Fibroblast of the aortic adventitia (primary cell): ENCODE measurements around the gene CLDN11. TPM values are rescaled to one million over a fixed set of nuclear protein-coding genes. Genes with fewer than 3 reads are reported as not detected.

ENCODE experiments used
- DNase-seq: peaks from one replicate; pipeline ENCODE4 v3.0.0-alpha.2; 2010; ENCODE audit warnings: low read depth
- H3K4me3 ChIP-seq: 2 replicates; pipeline ENCODE4 v1.5.1; 2011; ENCODE audit warnings: low read depth, mild to moderate bottlenecking, control low read depth, low read length, moderate library complexity
- total RNA-seq: library from RNA; depleted of rRNA; stranded (reverse); fragments of >200 nt; gene quantifications from 2 replicates; pipeline ENCODE4 v1.2.3, GENCODE V29; 2012; ENCODE audit warnings: low replicate concordance
- TF ChIP-seq, protein P1 (sequence below): IDR thresholded peaks from 2 replicates; pipeline ENCODE4 v1.5.1; 2011; ENCODE audit warnings: mild to moderate bottlenecking, low read length, control low read depth, inconsistent platforms; ENCODE audit not compliant: insufficient read depth

Gene CLDN11
- total RNA-seq, 1 donor, result 661 TPM

DNA sequence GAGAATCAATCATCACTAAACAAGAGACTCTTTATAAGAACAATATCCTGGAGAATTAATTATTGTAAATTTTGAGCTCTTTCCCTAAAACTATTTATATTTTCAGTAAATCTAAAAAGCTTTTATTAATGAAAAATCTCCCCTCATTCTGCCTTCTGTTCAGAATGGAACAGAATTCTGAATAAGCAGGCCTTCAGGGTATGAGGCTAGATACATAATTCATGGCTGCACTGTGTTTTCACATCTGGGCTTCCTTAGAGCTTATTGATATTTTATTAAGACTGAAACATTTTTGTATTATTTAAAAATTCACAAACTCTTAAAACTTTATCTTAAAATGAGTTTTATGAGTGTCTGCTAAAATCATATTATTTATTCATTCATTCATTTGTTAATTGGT, 24.8 kb downstream of the CLDN11 start:
- no peak overlapping the region for H3K4me3 ChIP-seq
- TF ChIP-seq, protein P1, sequence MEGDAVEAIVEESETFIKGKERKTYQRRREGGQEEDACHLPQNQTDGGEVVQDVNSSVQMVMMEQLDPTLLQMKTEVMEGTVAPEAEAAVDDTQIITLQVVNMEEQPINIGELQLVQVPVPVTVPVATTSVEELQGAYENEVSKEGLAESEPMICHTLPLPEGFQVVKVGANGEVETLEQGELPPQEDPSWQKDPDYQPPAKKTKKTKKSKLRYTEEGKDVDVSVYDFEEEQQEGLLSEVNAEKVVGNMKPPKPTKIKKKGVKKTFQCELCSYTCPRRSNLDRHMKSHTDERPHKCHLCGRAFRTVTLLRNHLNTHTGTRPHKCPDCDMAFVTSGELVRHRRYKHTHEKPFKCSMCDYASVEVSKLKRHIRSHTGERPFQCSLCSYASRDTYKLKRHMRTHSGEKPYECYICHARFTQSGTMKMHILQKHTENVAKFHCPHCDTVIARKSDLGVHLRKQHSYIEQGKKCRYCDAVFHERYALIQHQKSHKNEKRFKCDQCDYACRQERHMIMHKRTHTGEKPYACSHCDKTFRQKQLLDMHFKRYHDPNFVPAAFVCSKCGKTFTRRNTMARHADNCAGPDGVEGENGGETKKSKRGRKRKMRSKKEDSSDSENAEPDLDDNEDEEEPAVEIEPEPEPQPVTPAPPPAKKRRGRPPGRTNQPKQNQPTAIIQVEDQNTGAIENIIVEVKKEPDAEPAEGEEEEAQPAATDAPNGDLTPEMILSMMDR, result no peak
- DNase-seq, result no peak

- TF ChIP-seq, protein P1, result no peak
- H3K4me3 ChIP-seq, result no peak overlapping the region
- peak; percentile 51 for DNase-seq
Observed at GRCh38 chr3:170448584-170448983, 29.9 kb downstream of the CLDN11 start.

DNA sequence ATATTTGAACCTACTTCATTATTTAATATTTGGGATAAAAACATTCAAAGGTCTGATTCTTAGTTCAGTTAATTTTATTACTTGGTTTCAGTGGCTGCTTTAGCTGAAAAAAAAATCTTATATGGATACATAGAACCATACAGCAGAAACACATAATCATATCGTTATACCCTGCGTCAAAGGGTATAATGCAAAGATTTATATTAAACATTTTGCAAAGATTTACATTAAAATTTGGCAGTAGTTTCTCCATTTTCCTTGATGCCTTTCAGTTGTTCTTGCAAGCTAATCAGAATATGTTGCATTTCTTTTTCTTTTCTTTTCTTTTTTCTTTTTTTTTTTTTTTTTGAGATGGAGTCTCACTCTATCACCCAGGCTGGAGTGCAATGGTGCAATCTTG, 31.4 kb downstream of the CLDN11 start:
- no peak overlapping the region for H3K4me3 ChIP-seq
- DNase-seq, result no peak
- TF ChIP-seq, protein P1, result no peak

DNA sequence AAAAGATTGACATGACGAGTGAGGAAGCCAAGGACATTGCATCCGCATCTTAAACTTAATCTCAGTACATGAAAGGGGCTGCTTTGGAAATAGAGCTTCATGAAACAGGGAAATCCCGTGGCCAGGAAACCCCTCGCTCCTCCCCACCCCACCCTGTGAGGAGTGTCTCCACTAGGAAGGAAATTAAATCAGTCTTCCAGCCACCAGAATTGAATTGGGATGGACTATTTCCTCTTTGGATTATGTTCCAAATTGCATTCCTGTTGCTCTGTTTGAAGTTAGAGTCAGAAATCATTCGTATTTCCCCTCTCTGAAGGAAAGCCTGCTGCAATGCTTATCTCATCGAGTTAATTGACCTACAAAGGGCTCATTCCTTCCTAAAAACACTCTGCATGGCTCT, 35.8 kb downstream of the CLDN11 start:
- no peak for DNase-seq
- H3K4me3 ChIP-seq, result no peak overlapping the region
- TF ChIP-seq, protein P1, result no peak

DNA sequence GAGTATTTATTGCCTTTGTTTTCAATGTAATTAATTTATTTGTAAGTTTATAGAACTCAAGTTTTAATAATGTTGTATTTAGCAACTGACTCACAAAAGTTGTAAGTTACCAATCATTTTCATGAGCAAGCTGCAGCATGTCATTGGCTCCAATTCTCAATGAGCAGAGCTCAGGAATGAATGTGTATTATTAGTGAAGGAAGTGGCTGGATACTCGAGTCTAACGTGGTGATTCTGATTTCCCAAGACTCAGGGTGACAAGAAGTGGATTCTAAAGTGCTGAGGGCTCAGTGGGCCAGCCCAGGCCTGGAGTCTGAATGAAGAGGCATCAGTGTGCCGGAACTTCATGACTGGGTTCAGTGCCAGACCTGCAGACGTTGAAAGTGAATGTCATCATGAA, 39.6 kb downstream of the CLDN11 start:
- H3K4me3 ChIP-seq, result no peak overlapping the region
- TF ChIP-seq, protein P1, result no peak
- no peak for DNase-seq

DNA sequence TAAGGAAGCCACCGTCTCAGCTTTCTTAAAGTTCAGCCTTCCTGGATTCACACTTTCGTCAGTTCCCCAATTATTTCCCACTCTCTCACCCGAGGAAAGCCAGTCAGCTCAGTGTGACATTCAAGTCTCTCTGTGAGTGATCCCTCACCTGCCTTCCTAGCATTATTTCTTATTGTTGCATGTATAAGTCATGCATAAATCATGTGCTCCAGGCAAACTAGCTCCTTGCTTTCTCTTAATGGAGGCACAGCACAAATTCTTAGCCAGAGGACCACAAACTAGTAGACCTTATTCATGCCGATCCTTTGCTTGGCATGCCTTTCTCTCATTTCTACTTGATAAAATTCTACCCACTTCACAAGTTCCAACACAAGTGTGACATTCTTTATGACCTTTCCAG, 44.3 kb downstream of the CLDN11 start:
- TF ChIP-seq, protein P1, result no peak
- H3K4me3 ChIP-seq, result no peak overlapping the region
- DNase-seq, result no peak

DNA sequence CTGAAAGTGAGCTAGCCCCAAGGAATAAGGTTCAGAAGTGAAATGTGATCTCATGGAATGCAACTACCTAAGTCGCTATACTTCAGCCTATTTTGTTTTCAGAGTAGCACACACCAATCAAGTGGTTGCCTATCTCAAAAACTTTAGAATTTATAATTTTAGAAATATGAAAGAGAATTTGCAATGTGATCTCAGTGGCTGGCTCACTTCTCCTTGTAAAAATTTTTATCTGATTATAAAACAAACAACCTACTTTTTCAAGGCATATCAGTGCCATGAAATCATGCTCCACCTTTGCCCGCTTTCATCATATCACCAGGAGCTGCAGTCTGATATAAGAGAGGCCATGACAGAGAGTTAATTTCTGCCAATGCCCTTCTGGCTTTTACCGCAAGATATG, 47.3 kb downstream of the CLDN11 start:
- no peak overlapping the region for H3K4me3 ChIP-seq
- TF ChIP-seq, protein P1, result no peak
- DNase-seq, result no peak
